A673 (cell line): ENCODE data around the gene TREML2.

Source experiments
- CTCF ChIP-seq: fragments of 300-800, 200-600 bp; sonication (generic); conservative IDR thresholded peaks from 2 replicates; pipeline ENCODE4 v1.5.1; 2017; ENCODE audit warnings: low read depth, mild to moderate bottlenecking, antibody characterized with exemption, low read length, moderate library complexity, mixed read lengths
- EZH2 ChIP-seq: fragments of 200-600 bp; sonication (generic); IDR thresholded peaks from 2 replicates; pipeline ENCODE4 v1.6.1; 2017; ENCODE audit warnings: borderline replicate concordance, low read depth, mild to moderate bottlenecking, mixed read lengths, antibody characterized with exemption, low read length; ENCODE audit not compliant: poor library complexity, severe bottlenecking

DNA sequence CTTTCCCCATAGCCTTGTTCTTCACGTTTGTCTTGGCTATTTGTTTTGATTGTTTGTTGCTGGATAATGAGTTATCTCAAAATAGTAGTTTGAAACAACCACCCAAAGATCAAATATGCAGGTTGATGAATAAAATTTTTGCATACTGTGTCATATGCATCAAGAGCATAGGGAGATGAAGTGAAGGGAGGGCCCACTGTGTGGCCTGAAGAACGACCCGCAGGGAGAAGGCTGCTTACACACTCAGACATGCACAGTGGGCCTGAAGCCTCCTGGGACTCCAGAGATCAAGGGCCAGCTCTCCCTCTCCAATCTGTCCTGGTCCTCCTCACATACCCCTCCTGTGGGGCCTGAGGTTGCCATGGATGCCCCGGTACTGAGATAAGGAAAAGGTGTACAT lies 21.8 kb downstream of the TREML2 start:
- TF ChIP-seq CTCF, result no peak
- no peak for TF ChIP-seq EZH2
